GM19099 (cell line): Measurements from ENCODE around the gene LAMB4.

Experiments
- POLR2A ChIP-seq: IDR thresholded peaks from 3 replicates; pipeline ENCODE4 v1.6.1; 2011; ENCODE audit warnings: low read depth; ENCODE audit not compliant: insufficient read length; ENCODE audit errors: extremely low read depth

The LAMB4 gene

DNA sequence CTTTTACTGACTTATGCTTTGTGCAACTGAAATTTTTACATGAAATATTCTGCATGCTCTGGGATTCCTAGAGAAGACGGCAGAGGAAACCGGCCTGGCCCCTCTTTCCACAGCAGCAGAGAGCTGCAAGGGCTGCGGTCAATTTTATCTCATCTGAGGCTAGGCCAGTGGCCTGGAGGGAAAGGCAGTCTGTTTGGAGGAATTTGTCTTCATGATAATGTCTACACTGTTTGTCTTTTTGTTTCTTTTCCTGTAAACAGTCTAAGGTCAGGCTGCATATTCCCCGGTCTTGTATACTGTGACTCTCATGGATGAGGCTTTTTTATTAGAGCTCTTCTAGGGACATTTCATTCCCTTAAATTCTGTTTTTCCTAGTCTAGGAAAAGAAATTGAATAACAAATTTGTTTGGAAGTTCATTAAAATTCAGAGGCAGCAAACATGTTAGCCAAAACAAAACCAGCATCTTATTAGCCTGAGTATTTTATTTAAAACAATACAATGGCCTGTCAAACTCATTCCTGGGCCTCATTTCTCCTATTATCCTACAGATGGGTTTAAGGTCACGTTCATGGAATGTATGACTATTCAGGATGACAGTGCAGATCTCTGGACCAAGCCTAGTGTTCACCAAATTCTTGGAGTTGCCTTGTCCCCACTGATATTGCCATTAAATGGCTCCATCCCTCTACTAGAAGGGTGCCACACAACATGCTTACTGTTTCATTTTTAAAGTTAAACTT, 26.4 kb downstream of the LAMB4 start:
- no peak for TF ChIP-seq POLR2A

DNA sequence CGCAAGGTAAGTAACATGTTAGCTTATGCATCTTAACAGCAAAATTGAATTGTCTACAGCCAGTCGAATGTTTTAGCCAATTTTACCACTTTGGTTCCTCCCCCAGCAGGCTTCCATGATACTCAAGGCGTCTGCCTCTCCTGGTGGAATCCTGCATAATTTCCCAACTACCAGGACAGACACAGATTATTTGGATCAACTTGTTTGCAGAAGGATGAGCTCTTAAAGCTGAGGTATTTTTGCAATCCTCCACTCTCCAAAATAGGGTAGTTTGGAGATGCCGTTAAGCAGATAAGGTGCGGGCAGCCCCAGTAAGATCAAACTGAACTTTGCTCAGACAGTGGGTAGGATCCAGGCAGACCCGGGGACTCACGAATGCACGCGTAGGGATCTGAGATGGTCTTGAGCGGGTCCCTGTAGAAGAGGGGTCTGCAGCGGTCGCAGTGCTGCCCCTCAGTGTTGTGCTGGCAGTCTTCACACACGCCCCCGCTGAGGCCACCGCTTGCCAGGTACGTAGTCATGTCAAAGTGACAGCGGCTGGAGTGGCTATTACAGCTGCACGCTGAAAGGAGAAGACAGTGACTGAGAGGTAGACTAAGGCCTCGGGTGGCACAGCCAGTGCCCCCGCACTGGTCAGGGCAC, 27.4 kb downstream of the LAMB4 start:
- TF ChIP-seq POLR2A, result no peak

DNA sequence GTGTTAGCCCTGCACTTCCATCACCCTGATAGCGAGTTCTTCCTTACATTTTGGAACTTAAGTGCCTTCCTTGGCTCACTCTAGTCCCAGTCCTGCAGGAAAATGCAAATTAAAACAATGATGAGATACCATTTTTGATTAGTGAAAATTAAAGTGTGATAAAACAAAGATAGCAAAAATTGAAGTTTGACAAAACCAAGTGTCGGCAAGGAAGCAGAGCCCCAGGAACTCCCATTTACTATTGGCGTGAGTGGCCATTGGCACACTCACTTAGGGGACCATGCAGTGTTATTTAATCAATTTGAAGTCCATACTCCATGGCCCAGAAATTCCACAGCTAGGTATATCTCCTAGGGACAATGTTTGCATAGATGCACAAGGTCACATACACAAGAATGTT, 28.4 kb downstream of the LAMB4 start:
- no peak for TF ChIP-seq POLR2A

DNA sequence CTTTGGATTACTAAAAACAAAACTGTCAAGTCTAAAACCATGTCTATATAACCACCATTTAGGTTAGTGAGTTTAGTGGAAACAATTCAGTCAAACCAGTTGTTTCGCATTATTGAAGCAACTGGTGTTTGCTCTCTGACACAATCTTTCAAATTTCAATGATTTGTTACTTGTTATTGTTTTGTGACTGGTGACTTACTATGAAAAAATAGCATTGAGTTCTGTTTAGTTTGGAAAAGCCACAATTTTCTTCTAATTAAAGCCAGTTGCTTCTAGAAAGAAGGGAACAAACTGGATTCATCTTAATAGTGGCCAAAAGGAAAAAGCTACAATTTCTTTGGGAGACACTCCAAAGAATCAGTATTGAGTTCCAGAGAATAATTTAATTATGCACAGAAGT, 30.4 kb downstream of the LAMB4 start:
- TF ChIP-seq POLR2A, result no peak

DNA sequence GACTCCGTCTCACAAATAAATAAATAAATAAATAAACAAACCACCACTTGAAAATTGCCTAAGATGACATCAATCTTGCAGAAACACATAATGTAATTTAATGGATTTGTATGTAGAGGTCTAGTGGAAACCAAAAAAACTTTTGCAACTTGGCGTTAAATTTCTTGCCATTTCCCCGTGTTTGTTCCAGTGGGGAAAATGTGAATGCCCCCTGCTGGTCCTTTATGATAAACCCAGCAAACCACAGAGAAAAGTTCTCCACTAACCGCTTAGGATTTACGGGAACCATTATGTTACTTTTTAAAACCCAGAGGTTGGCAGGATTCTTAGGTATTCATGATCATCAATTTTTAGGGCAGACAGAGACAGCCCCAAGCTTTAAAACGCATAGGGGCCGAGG, 32.5 kb downstream of the LAMB4 start:
- no peak for TF ChIP-seq POLR2A

DNA sequence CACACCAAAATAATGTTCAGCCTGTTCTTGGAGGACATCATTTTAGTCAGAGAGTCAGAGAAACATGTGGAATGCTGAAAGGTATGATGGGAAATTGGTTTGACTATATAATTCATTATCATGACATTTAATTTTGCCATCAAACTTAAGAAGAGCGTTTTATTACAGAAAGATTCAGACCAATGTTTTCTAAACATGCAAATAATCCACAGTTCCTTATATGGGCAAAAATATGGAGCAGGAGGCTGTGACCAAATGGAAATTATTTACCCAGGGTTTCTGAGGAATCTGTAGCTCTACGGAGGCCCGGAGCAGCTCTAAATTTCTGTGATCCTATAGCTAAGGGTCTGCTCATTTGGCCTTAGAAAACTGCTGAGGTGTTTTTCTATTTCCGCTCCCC, 33.2 kb downstream of the LAMB4 start:
- no peak for TF ChIP-seq POLR2A

DNA sequence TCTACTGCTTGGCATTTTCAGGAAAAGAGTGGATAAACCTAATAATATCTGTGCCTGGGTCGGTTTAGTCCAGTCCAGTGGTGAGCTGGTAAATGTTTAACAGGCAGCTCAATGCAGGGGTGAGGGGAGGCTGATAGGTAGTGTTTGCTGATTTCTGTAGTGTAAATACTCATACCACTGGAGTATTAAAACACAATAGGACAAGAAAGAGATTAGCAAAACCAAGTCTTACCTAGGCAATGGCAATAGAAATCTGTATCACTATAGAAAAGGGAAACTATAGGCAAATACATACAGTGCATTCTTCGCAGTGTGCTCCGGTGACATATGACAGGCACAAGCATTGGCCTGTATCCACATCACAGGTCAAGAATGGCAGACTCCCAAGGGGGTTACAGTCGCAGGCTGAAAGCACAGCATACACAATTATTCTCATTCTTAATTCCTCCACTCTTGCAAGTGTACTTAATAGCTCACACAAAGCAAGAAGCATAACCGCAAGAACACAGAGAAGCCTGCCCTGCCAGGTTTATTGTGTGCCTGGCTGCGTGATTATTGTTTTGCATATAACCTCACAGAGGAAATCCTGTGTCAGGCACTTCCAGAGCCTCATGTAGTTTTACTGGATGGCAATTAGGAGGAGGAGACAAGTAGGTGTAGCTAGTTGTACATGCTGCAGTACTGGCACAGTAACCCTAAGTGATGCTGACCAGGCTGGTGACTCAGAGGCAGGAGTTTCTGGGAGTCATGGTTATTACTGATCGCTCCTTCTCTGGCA, 35.0 kb downstream of the LAMB4 start:
- no peak for TF ChIP-seq POLR2A

DNA sequence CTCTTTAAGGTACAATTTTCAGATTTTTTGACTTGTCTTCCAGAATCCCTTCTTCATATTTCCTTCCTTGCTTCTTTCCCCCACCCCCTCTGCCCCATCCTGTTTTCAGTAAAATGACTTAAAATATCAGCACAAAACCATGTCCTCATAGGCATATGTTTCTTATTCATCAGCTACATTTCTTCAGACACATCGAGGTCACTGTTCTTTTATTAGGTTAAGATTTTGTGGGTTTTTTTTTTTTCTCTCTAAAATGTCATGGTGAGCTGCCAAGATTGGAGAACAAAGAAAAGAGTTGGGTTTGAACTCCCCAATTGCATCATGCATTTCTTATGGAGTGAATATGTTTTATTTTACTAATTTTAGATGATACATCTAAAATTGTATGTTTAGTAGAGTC, 35.8 kb downstream of the LAMB4 start:
- no peak for TF ChIP-seq POLR2A

DNA sequence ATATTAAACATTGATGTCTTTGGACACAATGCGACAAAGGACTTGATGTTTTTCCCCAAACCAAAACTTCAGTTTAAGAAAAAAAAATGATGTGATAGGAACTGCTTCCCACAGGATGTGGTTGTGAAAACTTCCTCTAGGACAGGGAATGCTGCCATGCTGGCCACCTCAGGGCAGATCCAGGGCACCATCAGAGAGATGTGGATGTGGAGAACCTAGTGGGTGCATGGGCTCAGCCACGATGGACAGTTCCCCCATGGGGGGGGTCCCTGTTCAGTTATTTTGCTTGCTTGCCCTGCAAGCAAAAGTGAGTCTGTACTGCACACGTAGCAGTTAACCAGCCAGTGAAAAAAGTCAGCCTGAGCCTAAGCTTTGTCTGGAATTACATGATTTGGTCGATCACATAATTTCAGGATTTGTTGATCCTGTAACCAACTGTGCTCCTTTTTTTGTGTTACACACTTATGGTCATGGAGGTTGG, 36.3 kb downstream of the LAMB4 start:
- TF ChIP-seq POLR2A, result no peak

DNA sequence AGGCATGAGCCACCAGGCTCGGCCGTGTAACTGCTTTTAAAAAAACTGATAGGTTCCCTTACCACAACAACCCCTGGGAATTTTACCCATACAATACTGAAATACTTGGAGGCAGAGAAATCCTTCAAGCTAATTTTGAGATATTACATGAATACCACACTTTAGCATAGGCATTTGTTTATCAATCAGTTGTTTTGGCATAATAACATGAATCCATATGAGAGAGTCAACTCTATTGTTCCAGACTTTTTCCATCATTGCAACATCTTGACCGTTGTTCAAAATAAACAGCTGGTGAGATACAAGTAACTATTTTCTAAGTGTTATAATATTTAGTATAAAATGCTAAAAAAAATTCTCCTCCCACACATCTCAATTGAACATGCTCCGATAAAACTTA, 36.8 kb downstream of the LAMB4 start:
- no peak for TF ChIP-seq POLR2A

DNA sequence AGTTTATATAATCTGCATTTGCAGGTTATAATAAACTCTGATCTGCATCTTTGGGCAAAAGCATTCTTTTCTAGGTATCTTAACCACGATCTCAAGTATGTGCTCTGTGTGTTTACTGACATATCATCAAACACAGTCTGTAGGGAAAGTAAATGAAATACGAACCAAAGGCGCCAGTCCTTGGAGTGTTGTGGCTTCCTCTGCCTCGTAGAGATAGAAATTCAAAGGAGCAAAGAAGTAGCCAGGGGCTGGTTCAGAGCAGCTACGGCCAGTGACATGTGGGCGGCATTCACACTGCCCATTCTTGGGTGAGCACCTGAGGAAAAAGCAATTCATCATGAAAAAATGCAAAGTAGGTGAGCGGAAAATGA, 38.7 kb downstream of the LAMB4 start:
- TF ChIP-seq POLR2A, result no peak

DNA sequence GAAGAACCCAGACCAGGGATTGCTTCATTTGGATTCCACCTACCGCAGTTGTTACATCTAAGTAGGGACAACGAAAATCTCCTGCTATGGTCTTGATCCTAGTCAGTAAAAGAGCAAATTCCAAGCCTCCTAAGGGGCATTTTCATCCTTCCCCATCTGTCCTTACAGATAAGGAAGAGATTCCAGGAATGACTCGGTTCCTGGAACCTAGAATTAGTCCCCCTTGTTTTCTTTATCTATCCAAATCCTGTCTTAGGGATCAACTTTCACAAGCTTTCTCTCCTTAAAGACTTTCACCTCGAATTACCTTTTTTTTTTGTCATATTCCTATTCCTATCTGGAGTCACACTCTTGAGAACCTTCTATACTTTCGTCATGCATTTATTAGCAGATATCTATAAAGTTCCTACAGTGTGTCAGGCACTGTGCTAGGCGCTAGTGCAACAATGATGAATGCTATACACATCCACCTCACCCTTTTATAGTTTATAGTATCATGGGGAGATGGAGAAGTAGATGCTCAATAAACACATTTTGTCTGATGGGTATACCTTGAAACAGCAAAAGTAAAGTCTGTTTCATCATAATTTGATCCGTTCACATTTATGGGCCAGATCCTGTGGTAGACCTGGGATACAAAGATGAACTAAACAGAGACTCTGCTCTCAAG, 39.2 kb downstream of the LAMB4 start:
- TF ChIP-seq POLR2A, result no peak

DNA sequence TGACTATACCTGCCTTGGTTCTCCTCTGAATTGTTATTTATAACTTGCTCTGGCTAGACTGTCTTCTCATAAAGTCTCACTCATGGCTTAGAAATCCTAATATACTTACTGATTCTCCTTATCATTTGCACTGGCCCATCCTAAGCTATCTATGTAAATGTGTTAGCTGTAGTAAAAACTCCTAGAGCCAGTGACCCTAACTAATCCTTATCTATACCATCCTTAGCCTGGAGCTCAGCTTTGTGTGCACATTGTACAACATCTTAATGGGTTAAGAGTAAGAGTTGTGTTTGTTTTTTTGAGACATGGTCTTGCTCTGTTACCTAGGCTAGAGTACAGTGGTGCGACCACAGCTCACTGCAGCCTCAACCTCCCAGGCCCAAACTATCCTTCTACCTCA, 40.8 kb downstream of the LAMB4 start:
- no peak for TF ChIP-seq POLR2A

DNA sequence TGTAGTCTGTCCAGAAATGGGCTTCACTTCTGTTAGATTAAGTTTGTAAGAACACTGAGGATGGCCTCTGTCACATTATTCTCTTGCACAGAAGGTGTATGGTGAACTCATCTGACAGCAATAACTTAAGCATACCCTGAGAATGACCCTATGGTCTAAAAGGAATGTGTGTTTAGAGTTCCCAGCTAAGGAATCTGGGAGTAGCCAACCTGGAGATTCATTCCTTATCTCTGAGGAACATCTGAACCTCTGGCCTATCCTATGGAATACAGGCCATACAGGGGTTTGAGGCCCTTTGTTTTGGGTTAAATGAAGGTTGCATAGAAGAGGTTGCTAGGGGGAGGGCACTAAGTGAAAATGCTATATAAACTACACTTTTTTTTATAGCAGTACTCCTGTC, 41.4 kb downstream of the LAMB4 start:
- no peak for TF ChIP-seq POLR2A

DNA sequence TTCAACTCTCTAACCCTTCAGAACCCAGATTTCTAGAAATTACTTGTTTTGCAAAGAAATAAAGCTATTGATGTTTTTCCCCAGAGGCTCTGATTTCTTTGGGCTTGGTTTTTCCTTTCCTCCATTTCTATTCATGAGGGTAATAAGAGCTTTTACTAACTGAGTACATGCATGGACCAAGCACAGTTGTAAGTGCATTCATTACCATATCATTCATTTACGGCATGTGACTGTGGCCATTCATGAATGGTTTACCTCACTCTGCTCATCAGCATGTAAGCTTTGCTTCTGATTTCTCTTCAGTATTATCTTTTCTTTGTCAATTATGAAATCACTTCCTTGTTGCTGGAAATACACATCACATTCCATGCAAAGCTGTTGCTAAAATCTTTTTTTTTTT, 42.4 kb downstream of the LAMB4 start:
- no peak for TF ChIP-seq POLR2A
